Measurements from ENCODE around the gene ZG16B.

The ZG16B gene

DNA sequence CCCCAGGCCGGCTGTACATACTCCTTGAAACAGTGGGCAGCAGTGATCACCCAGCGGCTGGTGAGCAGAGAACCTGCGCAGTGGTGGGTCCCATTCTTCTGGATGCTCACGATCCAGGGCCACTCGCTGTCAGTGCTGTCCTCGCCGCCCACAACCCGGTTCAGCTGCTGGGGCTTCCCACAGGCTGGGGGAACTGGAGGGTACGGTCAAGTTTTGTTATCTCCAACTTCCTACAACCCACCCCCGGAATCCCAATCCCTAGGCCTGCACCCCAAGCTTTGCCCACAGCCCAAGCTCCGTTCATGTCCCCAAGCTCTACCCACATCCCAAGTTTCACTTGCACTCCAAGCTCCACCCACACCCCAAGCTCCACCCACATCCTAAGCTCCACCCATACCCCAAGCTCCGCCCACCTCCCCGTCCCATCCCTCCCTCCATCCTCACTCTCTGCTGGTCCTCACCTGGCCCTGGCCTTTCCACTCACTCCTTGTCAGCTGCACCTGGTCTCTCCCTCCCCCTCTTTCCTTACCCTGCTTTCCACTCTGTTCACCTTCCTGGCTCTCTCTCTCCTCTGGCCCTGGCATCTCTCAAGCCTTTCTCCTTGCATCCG, 26.1 kb downstream of the ZG16B start:
- H3K4me1 ChIP-seq (ENCODE audit: control insufficient read depth in 2 of 2, insufficient read depth in 2 of 2, low read length in 2 of 2) = peaks cover 11 to 19% of the 10 kb centered on the region in 2 donors
- no peak overlapping the region for H3K4me3 ChIP-seq (ENCODE audit: low read length in 2 of 2)
- no peak overlapping the region for H3K27ac ChIP-seq (ENCODE audit: low read depth in 2 of 2, low read length in 2 of 2)
- no peak overlapping the region for H3K9ac ChIP-seq (ENCODE audit: low read depth in 1 of 2, low read length in 2 of 2)
- no peaks in the 10 kb centered on the region for H3K36me3 ChIP-seq (ENCODE audit: control insufficient read depth in 2 of 2, insufficient read depth in 2 of 2, low read length in 2 of 2)
- H3K9me3 ChIP-seq (ENCODE audit: control insufficient read depth in 2 of 2, low read length in 2 of 2) = no peaks in the 10 kb centered on the region
- H3K27me3 ChIP-seq (ENCODE audit: control insufficient read depth in 2 of 2, insufficient read depth in 2 of 2, low read length in 2 of 2) = peaks cover 0 to 3% of the 10 kb centered on the region in 2 donors

DNA sequence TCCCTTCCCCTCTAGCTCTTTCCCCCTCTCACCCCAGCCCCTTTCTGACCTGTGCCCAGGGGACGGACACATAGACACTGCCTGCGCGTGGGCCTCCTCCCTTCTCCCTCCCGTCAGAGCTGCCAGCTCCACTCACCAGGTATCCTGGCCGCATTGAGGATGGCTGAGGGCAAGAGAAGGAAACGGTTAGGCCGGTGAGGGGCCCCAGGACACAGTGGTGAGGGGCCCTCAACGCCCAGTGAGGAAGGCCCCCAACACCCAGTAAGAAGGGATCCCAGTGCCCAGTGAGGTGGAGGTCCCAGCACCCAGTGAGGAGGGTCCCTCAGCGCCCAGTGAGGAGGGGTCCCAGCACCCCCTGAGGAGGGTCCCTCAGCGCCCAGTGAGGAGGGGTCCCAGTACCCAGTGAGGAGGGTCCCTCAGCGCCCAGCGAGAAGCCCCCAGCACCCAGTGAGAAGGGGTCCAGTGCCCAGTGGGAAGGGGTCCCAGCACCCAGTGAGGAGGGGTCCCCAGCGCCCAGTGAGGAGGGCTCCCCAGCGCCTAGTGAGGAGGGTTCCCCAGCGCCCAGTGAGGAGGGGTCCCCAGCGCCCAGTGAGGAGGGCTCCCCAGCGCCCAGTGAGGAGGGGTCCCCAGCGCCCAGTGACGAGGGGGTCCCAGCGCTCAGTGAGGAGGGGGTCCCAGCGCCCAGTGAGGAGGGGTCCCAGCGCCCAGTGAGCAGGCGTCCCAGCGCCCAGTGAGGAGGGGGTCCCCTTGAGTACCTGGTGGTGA, 26.8 kb downstream of the ZG16B start:
- H3K36me3 ChIP-seq (ENCODE audit: control insufficient read depth in 2 of 2, insufficient read depth in 2 of 2, low read length in 2 of 2) = no peaks in the 10 kb centered on the region
- no peak overlapping the region for H3K9ac ChIP-seq (ENCODE audit: low read depth in 1 of 2, low read length in 2 of 2)
- H3K27me3 ChIP-seq (ENCODE audit: control insufficient read depth in 2 of 2, insufficient read depth in 2 of 2, low read length in 2 of 2) = peaks cover 0 to 3% of the 10 kb centered on the region in 2 donors
- H3K9me3 ChIP-seq (ENCODE audit: control insufficient read depth in 2 of 2, low read length in 2 of 2) = no peaks in the 10 kb centered on the region
- H3K27ac ChIP-seq (ENCODE audit: low read depth in 2 of 2, low read length in 2 of 2) = no peak overlapping the region
- H3K4me1 ChIP-seq (ENCODE audit: control insufficient read depth in 2 of 2, insufficient read depth in 2 of 2, low read length in 2 of 2) = peaks cover 11 to 19% of the 10 kb centered on the region in 2 donors
- H3K4me3 ChIP-seq (ENCODE audit: low read length in 2 of 2) = no peak overlapping the region

- peak within 1 kb of the TSS; percentile 53 to 55 for H3K4me3 ChIP-seq (ENCODE audit: low read length in 2 of 2)
- peaks cover 11 to 19% of the 10 kb centered on the region in 2 donors for H3K4me1 ChIP-seq (ENCODE audit: control insufficient read depth in 2 of 2, insufficient read depth in 2 of 2, low read length in 2 of 2)
- no peaks in the 10 kb centered on the region for H3K9me3 ChIP-seq (ENCODE audit: control insufficient read depth in 2 of 2, low read length in 2 of 2)
- H3K36me3 ChIP-seq (ENCODE audit: control insufficient read depth in 2 of 2, insufficient read depth in 2 of 2, low read length in 2 of 2) = no peaks in the 10 kb centered on the region
- peak within 1 kb of the TSS; percentile 23 to 57 for H3K27ac ChIP-seq (ENCODE audit: low read depth in 2 of 2, low read length in 2 of 2)
- H3K9ac ChIP-seq (ENCODE audit: low read depth in 1 of 2, low read length in 2 of 2) = peak within 1 kb of the TSS in 1 of 2 donors; percentile 58
- H3K27me3 ChIP-seq (ENCODE audit: control insufficient read depth in 2 of 2, insufficient read depth in 2 of 2, low read length in 2 of 2) = peaks cover 0 to 3% of the 10 kb centered on the region in 2 donors
Measured at GRCh38 chr16:2857451-2858244, 27.5 kb downstream of the ZG16B start, which contains the start of gene PRSS22. Gene PRSS22 (minus strand): TSS chr16:2858170. CDS start chr16:2858104, 66 bp downstream.

DNA sequence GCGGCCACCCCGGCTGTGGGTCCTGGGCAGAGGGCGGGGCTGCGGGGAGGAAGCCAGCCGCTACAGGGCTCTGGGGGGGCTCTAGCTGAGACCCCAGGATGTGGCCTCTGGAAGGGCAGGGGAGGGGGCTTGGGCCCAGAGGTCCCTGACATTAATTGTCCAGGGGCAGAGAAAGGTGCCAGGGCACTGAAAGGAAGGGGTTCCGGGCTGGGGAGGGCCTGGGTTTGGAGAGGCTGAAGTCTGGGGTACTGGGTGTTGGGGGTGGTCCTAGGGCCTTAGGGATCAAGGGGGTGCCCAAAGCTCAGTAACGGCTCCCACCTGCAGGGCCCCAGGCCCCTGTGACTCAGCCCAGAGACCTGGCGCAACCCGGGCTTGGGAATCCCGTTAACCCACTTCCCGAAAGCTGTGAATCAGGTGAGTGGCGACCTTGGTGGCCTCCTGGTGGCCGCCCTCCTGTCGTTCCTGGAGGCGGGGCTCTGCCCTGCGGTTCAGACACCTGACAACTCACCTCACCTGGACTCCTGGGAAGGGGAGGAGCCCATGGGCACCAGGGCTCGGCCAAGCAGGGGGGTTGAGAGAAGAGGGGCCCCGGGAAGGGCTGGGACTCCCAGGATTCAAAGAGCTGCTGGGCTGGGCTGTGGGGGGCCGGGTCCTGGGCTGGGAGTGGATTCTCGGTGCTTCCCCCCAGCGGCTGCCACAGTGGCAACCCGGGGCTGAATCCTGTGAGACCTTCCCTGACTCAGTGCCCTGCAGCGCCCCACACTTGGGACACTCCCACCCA, 28.3 kb downstream of the ZG16B start:
- H3K27me3 ChIP-seq (ENCODE audit: control insufficient read depth in 2 of 2, insufficient read depth in 2 of 2, low read length in 2 of 2) = peaks cover 0 to 3% of the 10 kb centered on the region in 2 donors
- H3K9me3 ChIP-seq (ENCODE audit: control insufficient read depth in 2 of 2, low read length in 2 of 2) = no peaks in the 10 kb centered on the region
- peak overlapping the region in 1 of 2 donors; percentile 58 for H3K9ac ChIP-seq (ENCODE audit: low read depth in 1 of 2, low read length in 2 of 2)
- peak overlapping the region; percentile 44 to 55 for H3K4me3 ChIP-seq (ENCODE audit: low read length in 2 of 2)
- peaks cover 11 to 19% of the 10 kb centered on the region in 2 donors for H3K4me1 ChIP-seq (ENCODE audit: control insufficient read depth in 2 of 2, insufficient read depth in 2 of 2, low read length in 2 of 2)
- peak overlapping the region; percentile 23 to 57 for H3K27ac ChIP-seq (ENCODE audit: low read depth in 2 of 2, low read length in 2 of 2)
- H3K36me3 ChIP-seq (ENCODE audit: control insufficient read depth in 2 of 2, insufficient read depth in 2 of 2, low read length in 2 of 2) = no peaks in the 10 kb centered on the region

DNA sequence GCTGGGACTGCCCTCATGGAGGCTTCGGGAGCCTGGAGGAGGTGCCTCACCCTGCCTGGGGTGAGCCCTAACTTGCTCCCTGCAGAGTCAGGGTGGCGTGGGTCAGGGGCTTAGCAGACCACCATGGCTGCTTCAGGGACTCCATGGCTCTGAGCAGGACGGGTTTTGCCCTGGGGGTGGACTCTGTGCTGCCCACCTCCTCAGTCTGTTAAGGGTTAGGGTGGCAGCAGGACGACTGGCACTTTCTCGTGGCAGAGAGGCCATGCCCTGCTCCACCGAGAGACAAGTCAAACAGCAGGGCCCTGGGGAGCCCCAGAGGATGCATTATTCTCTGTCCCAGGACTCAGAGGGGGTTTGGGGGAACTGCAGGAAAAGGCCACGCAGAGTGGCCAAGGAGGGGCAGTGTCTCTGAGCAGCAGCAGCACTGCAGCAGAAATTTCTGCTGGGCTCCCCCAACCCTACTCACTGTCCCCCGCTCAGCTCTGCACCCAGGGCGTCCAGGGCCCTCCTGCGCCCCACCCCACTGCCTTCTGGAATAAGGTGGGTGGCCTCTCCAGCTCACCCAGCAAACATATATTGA, 29.7 kb downstream of the ZG16B start:
- H3K27me3 ChIP-seq (ENCODE audit: control insufficient read depth in 2 of 2, insufficient read depth in 2 of 2, low read length in 2 of 2) = peaks cover 0 to 3% of the 10 kb centered on the region in 2 donors
- no peak overlapping the region for H3K4me3 ChIP-seq (ENCODE audit: low read length in 2 of 2)
- no peaks in the 10 kb centered on the region for H3K9me3 ChIP-seq (ENCODE audit: control insufficient read depth in 2 of 2, low read length in 2 of 2)
- H3K27ac ChIP-seq (ENCODE audit: low read depth in 2 of 2, low read length in 2 of 2) = no peak overlapping the region
- H3K36me3 ChIP-seq (ENCODE audit: control insufficient read depth in 2 of 2, insufficient read depth in 2 of 2, low read length in 2 of 2) = no peaks in the 10 kb centered on the region
- H3K9ac ChIP-seq (ENCODE audit: low read depth in 1 of 2, low read length in 2 of 2) = no peak overlapping the region
- H3K4me1 ChIP-seq (ENCODE audit: control insufficient read depth in 2 of 2, insufficient read depth in 2 of 2, low read length in 2 of 2) = peaks cover 11 to 19% of the 10 kb centered on the region in 2 donors

DNA sequence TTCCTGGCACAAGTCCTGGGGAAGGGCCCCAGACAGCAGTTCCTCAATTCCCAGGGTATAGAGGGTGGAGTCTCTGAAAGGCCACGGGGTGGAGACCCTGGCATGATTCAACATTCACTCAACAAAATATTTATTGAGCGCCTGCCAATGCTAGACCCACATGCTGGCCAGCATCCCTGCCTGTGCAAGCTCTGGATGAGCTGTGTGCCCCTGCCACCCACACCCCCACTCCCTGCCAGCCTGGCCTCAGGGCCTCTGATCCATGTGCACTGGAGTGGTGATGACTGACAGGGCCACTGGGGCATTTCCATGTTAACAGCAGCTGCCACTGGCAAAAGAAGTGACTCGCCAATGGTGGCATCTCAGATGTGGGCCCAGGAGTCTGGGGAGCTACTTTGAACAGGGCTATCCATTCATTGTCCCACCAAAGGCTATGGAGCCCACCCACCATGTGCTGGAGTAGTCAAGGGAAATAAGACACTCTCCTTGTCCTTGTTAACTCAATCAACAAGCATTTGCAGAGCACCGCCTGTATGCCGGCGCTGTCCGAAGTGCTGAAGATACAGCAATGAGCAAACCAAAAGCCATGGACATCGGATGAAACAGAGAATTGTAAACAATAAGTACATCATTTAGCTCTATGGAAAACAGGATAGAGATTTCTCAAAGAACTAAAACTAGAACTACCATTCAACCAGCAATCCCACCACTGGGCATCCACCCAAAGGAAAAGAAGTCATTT, 30.9 kb downstream of the ZG16B start:
- Histone ChIP-seq H3K9ac (ENCODE audit: low read depth in 1 of 2, low read length in 2 of 2) (no peak overlapping the region), H3K27ac (ENCODE audit: low read depth in 2 of 2, low read length in 2 of 2) (no peak overlapping the region), H3K36me3 (ENCODE audit: control insufficient read depth in 2 of 2, insufficient read depth in 2 of 2, low read length in 2 of 2) (no peaks in the 10 kb centered on the region), H3K4me1 (ENCODE audit: control insufficient read depth in 2 of 2, insufficient read depth in 2 of 2, low read length in 2 of 2) (peaks cover 11 to 14% of the 10 kb centered on the region in 2 donors), H3K9me3 (ENCODE audit: control insufficient read depth in 2 of 2, low read length in 2 of 2) (no peaks in the 10 kb centered on the region), H3K4me3 (ENCODE audit: low read length in 2 of 2) (no peak overlapping the region), H3K27me3 (ENCODE audit: control insufficient read depth in 2 of 2, insufficient read depth in 2 of 2, low read length in 2 of 2) (peaks cover 4 to 5% of the 10 kb centered on the region in 2 donors)

GRCh38 chr16:2865651-2866050, 35.5 kb downstream of the ZG16B start:
- Histone ChIP-seq H3K9me3 (ENCODE audit: control insufficient read depth in 2 of 2, low read length in 2 of 2) (no peaks in the 10 kb centered on the region), H3K27ac (ENCODE audit: low read depth in 2 of 2, low read length in 2 of 2) (no peak overlapping the region), H3K9ac (ENCODE audit: low read depth in 1 of 2, low read length in 2 of 2) (no peak overlapping the region), H3K4me1 (ENCODE audit: control insufficient read depth in 2 of 2, insufficient read depth in 2 of 2, low read length in 2 of 2) (peaks cover 3 to 4% of the 10 kb centered on the region in 2 donors), H3K36me3 (ENCODE audit: control insufficient read depth in 2 of 2, insufficient read depth in 2 of 2, low read length in 2 of 2) (no peaks in the 10 kb centered on the region), H3K4me3 (ENCODE audit: low read length in 2 of 2) (no peak overlapping the region), H3K27me3 (ENCODE audit: control insufficient read depth in 2 of 2, insufficient read depth in 2 of 2, low read length in 2 of 2) (peaks cover 2 to 4% of the 10 kb centered on the region in 2 donors)

- H3K27ac ChIP-seq (ENCODE audit: low read depth in 2 of 2, low read length in 2 of 2) = no peak overlapping the region
- no peak overlapping the region for H3K9ac ChIP-seq (ENCODE audit: low read depth in 1 of 2, low read length in 2 of 2)
- H3K27me3 ChIP-seq (ENCODE audit: control insufficient read depth in 2 of 2, insufficient read depth in 2 of 2, low read length in 2 of 2) = peaks cover 2 to 4% of the 10 kb centered on the region in 2 donors
- H3K4me1 ChIP-seq (ENCODE audit: control insufficient read depth in 2 of 2, insufficient read depth in 2 of 2, low read length in 2 of 2) = peaks cover 3 to 4% of the 10 kb centered on the region in 2 donors
- no peak overlapping the region for H3K4me3 ChIP-seq (ENCODE audit: low read length in 2 of 2)
- no peaks in the 10 kb centered on the region for H3K36me3 ChIP-seq (ENCODE audit: control insufficient read depth in 2 of 2, insufficient read depth in 2 of 2, low read length in 2 of 2)
- no peaks in the 10 kb centered on the region for H3K9me3 ChIP-seq (ENCODE audit: control insufficient read depth in 2 of 2, low read length in 2 of 2)
Measured at GRCh38 chr16:2866431-2866830, 36.3 kb downstream of the ZG16B start.

GRCh38 chr16:2867661-2867986, 37.5 kb downstream of the ZG16B start:
- Histone ChIP-seq H3K9ac (ENCODE audit: low read depth in 1 of 2, low read length in 2 of 2) (peak overlapping the region; percentile 70 to 81), H3K4me1 (ENCODE audit: control insufficient read depth in 2 of 2, insufficient read depth in 2 of 2, low read length in 2 of 2) (peaks cover 3 to 4% of the 10 kb centered on the region in 2 donors), H3K27ac (ENCODE audit: low read depth in 2 of 2, low read length in 2 of 2) (peak overlapping the region; percentile 88 to 94), H3K9me3 (ENCODE audit: control insufficient read depth in 2 of 2, low read length in 2 of 2) (no peaks in the 10 kb centered on the region), H3K4me3 (ENCODE audit: low read length in 2 of 2) (peak overlapping the region; percentile 80 to 84), H3K36me3 (ENCODE audit: control insufficient read depth in 2 of 2, insufficient read depth in 2 of 2, low read length in 2 of 2) (no peaks in the 10 kb centered on the region), H3K27me3 (ENCODE audit: control insufficient read depth in 2 of 2, insufficient read depth in 2 of 2, low read length in 2 of 2) (peaks cover 2 to 4% of the 10 kb centered on the region in 2 donors)
